ENCODE measurements around the gene ADGRD2.

ADGRD2 gene

GRCh38 chr9:124522121-124523098 is 72.2 kb downstream of the ADGRD2 start:
- no peaks in the 10 kb centered on the region; the same call in 1 of the 2 replicates for H3K36me3 ChIP-seq (ENCODE audit: insufficient read depth, low read length)

DNA sequence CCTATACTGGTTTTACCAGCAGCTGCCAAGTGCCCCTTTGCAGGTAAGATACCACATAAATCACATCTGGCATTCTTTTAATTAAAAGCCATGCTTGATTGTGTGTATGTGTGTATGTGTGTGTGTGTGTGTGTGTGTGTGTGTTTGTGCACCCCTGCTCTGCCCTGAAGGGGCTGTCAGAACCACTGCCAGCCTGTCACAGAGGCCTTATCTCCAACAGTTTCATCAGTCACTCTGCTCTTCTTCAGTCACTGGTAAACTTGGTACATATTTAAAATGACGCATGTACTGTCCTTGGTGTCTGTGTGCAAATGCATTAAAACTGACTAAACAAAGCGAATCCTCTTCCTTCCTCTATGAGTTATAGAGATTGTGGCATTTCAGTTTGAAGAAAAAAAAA is 75.9 kb downstream of the ADGRD2 start:
- no peak overlapping the region for H3K9ac ChIP-seq (ENCODE audit: low read depth, low read length)
- no peaks in the 10 kb centered on the region for H3K9me3 ChIP-seq (ENCODE audit: control insufficient read depth, insufficient read depth, low read length)
- no peaks in the 10 kb centered on the region; the same call in 1 of the 2 replicates for H3K4me1 ChIP-seq (ENCODE audit: insufficient read depth, low read length)
- no peaks in the 10 kb centered on the region for H3K36me3 ChIP-seq (ENCODE audit: insufficient read depth, low read length)

More at GRCh38 chr9:124522121-124523098, 72.2 kb downstream of the ADGRD2 start:
- Histone ChIP-seq H3K9ac (ENCODE audit: low read depth, low read length) (no peak overlapping the region), H3K4me1 (ENCODE audit: insufficient read depth, low read length) (no peaks in the 10 kb centered on the region; the same call in 1 of the 2 replicates), H3K9me3 (ENCODE audit: control insufficient read depth, insufficient read depth, low read length) (no peaks in the 10 kb centered on the region)

DNA sequence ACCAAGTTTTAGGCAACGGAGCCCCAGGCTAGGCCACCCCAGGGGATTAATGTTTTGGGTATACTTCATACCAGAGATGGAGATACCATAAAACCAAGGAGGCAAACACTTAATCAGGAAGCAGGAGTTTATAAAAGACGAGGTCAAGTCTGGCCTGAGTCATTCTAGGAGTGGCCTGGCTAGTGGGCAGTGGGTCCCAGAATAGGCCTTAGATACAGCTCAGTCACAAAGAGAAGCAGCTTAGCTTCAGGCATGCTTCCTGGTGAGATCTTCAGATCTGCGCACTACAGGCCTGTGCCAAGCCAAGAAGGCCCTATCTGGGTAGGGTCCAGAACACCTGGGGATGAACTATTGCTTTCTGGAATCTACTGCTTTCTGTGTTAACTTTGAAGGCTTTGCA is 77.5 kb downstream of the ADGRD2 start:
- H3K36me3 ChIP-seq (ENCODE audit: insufficient read depth, low read length): no peaks in the 10 kb centered on the region
- no peak overlapping the region for H3K9ac ChIP-seq (ENCODE audit: low read depth, low read length)
- H3K4me1 ChIP-seq (ENCODE audit: insufficient read depth, low read length): no peaks in the 10 kb centered on the region
- no peaks in the 10 kb centered on the region for H3K9me3 ChIP-seq (ENCODE audit: control insufficient read depth, insufficient read depth, low read length)

All from ES-I3 (cell line).